ENCODE results near the gene RPS15.
A peak's percentile ranks its signal among the peaks of the same experiment; 100 is the strongest.

Gene RPS15

DNA sequence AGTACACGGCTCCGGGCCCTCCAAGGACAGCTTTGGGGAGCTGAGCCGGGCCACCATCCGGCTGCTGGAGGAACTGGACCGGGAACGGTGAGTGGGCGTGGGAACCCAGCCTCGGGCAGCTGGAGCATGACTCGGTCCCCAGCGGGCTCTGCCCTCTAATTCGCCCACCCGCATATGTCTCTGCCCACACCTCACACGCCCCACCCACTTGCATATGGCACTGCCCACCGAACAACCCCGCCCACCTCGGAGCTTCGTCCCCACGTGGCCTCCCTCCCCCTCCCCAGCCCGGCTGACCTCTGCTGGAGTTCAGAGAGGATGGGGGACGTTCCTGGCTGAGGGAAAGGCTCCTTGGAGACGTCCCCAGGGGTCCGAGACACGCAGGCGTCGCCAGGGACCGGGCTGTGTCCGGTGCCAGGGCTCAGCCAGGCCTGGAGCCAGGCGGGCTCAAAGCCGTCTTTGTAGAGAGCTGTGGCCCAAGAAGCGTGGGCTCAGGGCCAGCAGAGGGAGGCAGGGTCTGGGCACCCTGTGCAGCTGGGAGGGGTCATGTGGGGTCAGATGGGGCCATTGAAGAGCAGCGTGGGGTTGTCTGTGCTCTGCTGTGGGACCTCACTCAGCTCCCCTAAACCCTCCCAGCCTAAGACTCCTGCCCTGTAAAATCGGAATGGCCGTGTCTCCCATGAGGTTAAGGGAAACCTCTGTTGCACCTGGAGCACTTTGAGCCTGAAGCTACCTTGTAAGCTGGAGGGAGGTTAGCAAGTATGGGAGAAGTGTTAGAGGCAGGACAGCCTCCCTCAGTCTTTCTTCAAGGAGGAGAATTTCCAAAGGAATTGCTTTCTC, 15.5 kb downstream of the RPS15 start:
- DNase-seq (ENCODE audit: low spot score), result no peak

DNA sequence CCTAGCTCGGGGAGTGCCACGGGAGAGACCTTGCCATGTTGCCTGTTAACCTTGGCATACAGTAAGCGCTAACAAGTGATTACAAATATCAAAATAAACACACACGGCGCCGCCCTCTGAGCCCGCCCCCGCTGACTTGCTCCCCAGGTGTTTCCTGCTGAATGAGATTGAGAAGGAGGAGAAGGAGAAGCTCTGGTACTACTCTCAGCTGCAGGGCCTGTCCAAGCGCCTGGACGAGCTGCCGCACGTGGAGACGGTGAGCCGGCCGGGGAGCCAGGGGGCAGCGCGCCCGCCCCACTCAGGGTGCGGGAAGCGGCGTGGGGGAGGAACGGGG, 16.8 kb downstream of the RPS15 start:
- DNase-seq (ENCODE audit: low spot score), result no peak

- DNase-seq (ENCODE audit: low spot score), result peak; percentile 37
Observed at GRCh38 chr19:1455336-1456120, 17.3 kb downstream of the RPS15 start.

- no peak for DNase-seq (ENCODE audit: low spot score)
Observed at GRCh38 chr19:1456121-1456900, 18.1 kb downstream of the RPS15 start.

DNA sequence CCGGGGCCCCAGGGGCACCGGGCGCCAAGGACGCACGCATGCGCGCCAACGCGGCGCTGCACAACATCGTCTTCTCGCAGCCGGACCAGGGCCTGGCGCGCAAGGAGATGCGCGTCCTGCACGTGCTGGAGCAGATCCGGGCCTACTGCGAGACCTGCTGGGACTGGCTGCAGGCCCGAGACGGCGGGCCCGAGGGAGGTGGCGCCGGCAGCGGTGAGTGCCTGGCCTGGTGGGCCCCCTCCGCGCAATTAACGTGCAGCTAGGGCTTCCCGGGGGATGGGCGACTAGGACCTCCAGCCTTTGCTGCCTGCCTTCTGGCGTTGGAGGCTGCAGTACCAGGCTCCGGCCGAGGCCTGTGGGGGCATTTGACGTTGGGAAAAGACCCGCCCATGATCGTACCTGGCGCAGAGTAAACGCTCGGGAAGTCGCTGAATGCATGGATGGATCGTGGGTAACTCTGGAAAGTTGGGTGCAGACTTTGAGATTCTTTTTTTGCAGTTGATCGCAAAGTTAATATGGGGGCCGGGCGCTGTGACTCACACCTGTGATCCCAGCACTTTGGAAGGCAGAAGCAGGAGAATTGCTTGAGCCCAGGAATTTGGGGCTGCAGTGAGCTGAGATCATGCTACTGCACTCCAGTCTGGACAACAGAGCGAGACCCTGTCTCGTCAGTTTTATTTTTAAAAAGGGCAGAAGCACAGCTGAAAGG, 19.0 kb downstream of the RPS15 start:
- no peak for DNase-seq (ENCODE audit: low spot score)

- no peak for DNase-seq (ENCODE audit: low spot score)
Observed at GRCh38 chr19:1457892-1458291, 19.7 kb downstream of the RPS15 start.

- DNase-seq (ENCODE audit: low spot score), result no peak
Observed at GRCh38 chr19:1459479-1459878, 21.3 kb downstream of the RPS15 start.

GRCh38 chr19:1460033-1460995, 22.1 kb downstream of the RPS15 start:
- DNase-seq (ENCODE audit: low spot score), result no peak

GRCh38 chr19:1461862-1462261, 23.7 kb downstream of the RPS15 start:
- DNase-seq (ENCODE audit: low spot score), result no peak

GRCh38 chr19:1465191-1466016, 27.2 kb downstream of the RPS15 start:
- DNase-seq (ENCODE audit: low spot score), result peak; percentile 19

DNA sequence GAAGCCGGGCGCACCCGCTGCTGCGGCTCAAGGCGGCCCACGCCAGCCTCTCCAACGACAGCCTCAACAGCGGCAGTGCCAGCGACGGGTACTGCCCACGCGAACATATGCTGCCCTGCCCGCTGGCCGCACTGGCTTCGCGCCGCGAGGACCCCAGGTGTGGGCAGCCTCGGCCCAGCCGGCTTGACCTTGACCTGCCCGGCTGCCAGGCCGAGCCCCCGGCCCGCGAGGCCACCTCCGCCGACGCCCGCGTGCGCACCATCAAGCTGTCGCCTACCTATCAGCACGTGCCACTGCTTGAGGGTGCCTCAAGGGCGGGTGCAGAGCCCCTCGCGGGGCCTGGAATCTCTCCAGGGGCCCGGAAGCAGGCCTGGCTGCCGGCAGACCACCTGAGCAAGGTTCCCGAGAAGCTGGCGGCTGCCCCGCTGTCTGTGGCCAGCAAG, 27.8 kb downstream of the RPS15 start:
- DNase-seq (ENCODE audit: low spot score), result no peak

DNA sequence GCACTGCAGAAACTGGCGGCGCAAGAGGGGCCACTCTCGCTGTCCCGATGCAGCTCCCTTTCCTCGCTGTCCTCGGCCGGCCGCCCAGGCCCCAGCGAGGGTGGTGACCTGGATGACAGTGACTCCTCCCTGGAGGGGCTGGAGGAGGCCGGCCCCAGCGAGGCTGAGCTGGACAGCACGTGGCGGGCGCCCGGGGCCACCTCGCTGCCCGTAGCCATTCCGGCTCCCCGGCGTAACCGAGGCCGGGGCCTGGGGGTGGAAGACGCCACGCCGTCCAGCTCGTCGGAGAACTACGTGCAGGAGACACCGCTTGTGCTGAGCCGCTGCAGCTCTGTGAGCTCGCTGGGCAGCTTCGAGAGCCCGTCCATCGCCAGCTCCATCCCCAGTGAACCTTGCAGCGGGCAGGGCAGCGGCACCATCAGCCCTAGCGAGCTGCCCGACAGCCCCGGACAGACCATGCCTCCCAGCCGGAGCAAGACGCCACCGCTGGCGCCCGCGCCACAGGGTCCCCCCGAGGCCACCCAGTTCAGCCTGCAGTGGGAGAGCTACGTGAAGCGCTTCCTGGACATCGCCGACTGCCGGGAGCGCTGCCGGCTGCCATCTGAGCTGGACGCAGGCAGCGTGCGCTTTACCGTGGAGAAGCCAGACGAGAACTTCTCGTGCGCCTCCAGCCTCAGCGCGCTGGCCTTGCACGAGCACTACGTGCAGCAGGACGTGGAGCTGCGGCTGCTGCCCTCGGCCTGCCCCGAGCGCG, 28.4 kb downstream of the RPS15 start:
- no peak for DNase-seq (ENCODE audit: low spot score)

GRCh38 chr19:1467215-1467489, 29.0 kb downstream of the RPS15 start:
- DNase-seq (ENCODE audit: low spot score), result no peak

GRCh38 chr19:1467490-1468273, 29.5 kb downstream of the RPS15 start:
- no peak for DNase-seq (ENCODE audit: low spot score)

GRCh38 chr19:1468274-1468820, 30.2 kb downstream of the RPS15 start:
- DNase-seq (ENCODE audit: low spot score), result no peak

DNA sequence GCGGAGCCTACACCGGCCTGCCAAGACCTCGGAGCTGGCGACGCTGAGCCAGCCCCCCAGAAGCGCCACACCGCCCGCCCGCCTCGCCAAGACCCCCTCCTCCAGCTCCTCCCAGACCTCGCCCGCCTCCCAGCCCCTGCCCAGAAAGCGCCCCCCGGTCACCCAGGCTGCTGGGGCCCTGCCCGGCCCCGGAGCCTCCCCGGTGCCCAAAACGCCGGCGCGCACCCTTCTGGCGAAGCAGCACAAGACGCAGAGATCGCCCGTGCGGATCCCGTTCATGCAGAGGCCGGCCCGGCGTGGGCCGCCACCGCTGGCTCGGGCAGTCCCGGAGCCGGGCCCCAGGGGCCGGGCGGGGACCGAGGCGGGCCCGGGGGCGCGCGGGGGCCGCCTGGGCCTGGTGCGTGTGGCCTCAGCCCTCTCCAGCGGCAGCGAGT, 30.6 kb downstream of the RPS15 start:
- no peak for DNase-seq (ENCODE audit: low spot score)

GRCh38 chr19:1469255-1470054, 31.3 kb downstream of the RPS15 start:
- DNase-seq (ENCODE audit: low spot score), result no peak

DNA sequence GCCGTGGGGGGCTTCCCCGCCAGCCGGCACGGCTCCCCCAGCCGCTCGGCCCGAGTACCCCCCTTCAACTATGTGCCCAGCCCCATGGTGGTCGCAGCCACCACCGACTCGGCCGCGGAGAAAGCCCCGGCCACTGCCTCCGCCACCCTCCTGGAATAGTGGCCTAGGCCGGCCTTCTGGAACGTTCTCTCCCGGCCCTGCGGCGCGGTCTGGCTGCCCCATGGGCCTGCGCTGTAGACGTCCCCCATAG, 31.8 kb downstream of the RPS15 start:
- DNase-seq (ENCODE audit: low spot score), result no peak

All from CD4-positive, alpha-beta T cell treated with Interleukin-15 for 4 hours (primary cell).